NCI-H2029 treated with DMSO at 0.1 percent for 48 hours (cell line): ENCODE data around the gene PSME4.
"Not testable (repeated sequence)": the region's sequence is repeated elsewhere in the genome, so short reads cannot be mapped to it uniquely, and the experiment has no call there.

Experiments
- DNase-seq: peaks from one replicate; lab custom pipeline; 2025; lab: John Stamatoyannopoulos, UW

The PSME4 gene

GRCh38 chr2:53829273-53829979 is 141.4 kb downstream of the PSME4 start:
- no peak for DNase-seq

- no peak for DNase-seq
Measured at GRCh38 chr2:53828331-53828730, 142.5 kb downstream of the PSME4 start.

DNA sequence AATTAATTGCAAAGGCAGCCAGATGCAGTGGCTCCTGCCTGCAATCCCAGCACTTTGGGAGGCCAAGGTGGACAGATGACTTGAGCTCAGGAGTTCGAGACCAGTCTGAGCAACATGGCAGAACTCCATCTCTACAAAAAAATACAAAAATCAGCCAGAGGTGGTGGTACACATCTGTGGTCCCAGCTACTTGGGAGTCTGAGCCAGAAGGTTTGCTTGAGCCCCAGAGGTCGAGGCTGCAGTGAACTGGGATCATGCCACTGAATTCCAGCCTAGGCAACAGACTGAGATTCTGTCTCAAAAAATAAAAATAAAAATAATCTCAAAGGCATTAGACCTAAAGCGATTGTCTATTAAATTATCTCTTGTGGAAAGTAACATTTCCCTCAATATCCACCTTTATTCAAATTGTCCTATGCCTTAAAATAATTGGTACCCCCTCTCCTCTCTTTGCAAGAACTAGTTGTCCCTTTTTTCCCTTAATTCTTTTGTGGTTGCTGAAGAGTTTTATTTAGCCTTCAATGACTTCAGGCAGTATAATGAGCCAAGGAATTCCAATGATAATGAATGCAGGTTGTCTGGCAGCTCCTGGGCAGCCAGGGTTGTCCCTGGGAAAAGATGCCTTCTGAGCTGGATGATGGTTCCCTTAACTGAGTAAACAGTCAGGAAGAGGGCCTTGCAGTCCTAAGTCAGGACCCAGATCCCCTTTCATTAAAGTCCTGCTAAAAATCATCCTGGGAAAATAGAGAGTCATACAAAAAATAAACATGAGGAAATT is 143.2 kb downstream of the PSME4 start:
- DNase-seq, result no peak

DNA sequence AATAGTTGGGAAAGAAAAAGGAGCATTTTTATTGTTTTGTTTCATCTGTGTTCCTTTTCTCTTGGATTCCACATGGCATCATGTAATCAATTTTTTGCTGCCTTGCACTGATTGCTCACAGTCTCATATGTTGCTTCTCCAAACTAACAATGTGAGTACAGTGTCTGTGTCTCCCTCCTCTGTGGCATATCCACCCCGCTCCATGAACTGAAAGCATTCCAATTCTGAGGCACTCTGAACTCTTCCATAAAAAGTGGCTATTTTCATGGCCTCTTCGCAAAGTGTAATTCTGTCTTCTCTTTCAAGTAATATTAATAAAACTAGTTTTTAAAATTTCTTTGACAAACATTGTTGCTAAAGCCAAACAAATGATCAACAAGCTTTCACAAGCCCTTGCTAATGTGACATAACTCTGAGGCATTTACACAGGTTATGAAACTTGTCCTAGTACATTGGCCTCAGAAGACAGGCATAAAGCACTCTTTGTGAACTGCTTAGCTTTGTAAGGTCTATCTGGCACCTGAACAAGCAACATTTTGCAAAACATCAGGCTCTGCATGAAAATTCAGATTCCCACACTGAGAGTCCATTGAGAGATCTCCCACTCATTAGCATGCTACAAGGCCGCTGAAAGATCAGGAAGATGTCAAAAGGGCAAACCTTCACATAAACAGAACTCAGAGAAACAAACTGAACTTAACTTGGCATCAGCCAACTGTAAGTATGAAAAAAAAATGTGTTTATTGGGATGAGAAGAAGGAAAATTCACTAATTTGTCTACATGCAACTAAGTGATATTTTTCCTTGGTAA is 144.0 kb downstream of the PSME4 start:
- no peak for DNase-seq

- no peak for DNase-seq
Measured at GRCh38 chr2:53826030-53826410, 144.8 kb downstream of the PSME4 start.

- not testable (repeated sequence) for DNase-seq
Measured at GRCh38 chr2:53823639-53824038, 147.2 kb downstream of the PSME4 start.

DNA sequence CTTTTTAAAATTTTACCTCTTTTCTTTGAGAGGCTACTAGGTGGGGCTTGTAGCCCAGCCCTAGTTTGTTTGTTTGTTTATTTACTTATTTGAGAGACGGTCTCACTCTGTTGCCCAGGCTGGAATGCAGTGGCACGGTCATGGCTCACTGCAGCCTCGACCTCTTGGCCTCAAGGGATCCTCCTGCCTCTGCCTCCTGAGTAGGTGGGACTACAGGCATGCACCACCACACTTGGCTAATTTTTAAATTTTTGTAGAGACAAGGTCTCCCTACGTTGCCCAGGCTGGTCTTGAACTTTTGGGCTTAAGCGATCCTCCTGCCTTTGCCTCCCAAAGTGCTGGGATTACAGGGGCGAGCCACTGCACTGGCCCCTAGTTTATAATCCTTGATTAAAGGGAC is 149.0 kb downstream of the PSME4 start:
- no peak for DNase-seq

DNA sequence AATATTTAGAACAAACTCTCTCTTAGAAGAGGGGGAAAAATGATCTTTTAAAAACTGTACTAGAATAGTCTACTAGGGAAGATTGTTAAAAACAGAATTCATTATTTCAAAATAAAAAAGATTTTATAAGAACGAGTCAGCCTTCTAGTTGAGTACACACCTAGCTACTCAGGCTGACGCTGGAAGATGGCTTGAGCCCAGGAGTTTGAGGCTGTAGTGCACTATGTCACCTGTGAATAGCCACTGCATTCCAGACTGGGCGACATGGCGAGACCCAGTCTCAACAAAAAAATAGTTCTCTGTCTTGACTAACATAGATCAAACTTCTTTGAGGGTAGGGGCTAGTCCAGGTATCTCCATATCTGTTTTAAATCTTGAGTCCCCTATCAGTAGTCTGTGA is 150.1 kb downstream of the PSME4 start:
- no peak for DNase-seq

- DNase-seq, result no peak
Measured at GRCh38 chr2:53820048-53820447, 150.7 kb downstream of the PSME4 start.

DNA sequence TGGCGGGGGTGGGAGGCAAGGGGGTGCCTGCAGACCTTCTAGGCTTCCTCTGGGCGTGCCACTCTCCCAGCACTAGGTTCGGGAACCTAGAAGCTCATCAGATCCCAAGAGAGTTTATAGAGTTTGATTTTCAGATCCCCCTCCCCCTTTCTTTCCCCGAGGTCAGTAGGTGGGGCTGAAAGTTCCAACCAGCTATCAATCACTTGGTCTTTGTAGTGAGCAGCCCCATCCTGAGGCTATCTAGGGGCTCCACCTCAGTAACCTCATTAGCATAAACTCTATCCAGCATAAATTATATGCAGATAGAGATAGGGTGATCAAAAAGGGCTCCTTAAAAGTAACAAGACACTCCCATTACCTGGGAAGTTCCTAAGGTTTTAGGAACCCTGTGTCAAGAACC is 151.2 kb downstream of the PSME4 start:
- no peak for DNase-seq

- no peak for DNase-seq
Measured at GRCh38 chr2:53818854-53819435, 151.8 kb downstream of the PSME4 start.
